NOMO-1 treated with DMSO at 0.1 percent for 48 hours (cell line): ENCODE results near the gene OR2F1.

Experiments used
- DNase-seq: peaks from one replicate; lab custom pipeline; 2025; ENCODE audit not compliant: unreplicated experiment; lab: John Stamatoyannopoulos, UW

OR2F1 gene, protein sequence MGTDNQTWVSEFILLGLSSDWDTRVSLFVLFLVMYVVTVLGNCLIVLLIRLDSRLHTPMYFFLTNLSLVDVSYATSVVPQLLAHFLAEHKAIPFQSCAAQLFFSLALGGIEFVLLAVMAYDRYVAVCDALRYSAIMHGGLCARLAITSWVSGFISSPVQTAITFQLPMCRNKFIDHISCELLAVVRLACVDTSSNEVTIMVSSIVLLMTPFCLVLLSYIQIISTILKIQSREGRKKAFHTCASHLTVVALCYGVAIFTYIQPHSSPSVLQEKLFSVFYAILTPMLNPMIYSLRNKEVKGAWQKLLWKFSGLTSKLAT

DNA sequence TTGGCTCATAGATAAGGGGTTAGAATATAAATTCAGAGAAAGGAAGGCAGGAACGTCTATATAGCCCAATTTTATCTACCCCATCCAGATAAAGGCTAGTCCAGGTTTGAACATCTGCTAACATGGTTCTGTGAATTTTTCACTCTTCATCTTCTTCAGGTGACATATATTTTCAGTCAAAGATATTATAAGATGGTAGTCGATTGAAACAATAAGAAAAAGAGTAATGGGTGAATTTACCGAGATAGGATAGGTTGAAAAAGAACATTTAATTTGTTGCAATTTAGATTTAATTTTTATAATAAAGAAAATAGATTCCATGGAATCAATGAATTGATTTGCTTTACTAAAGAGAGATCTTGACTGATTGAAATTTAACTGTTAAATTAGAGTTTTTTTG lies at the start of gene OR2F1:
Gene OR2F1, plus strand, starts transcription at position 301 of the 400 bp plus-strand sequence. CDS start 5,127 bp downstream, outside the sequence.
- no peak for DNase-seq

DNA sequence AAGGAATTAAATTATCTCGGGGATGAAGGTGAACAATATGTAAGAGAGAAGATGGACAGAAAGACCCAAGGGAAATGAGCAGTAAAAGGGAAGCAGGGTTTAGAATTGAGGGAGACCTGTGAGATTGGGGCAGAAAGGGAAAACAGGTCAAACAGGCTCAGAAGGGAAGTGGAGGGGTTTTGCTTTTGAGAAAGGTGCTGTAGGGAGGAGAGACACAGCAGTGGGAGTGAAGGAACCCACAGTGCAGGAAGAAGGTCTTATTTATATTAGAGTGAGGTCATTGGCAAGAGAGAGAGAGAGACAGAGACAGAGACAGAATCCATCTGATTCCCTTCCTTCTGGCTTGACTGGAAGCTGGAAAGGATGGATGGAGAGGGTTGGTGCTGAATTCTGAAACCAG lies 49.1 kb upstream of the OR2F1 start:
- DNase-seq = no peak

DNA sequence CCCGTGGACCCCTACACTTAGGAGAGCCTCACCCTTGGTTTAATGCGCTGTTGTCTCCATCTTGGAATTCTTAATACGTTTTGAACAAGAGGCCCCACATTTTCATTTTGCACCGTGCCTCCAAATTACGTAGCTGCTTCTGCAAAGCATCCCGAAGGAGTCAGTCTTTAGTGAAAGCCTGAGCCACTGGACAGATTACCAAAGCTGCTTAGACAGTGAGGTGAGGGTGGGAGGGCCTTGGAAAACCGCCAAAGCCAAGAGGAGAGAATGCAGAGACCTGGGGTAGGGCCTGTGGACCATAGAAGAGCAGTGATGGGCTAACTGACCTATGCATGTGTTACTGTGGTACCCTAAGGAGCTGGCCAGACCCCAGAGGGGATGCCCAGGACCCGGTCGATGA lies 48.5 kb upstream of the OR2F1 start:
- no peak for DNase-seq

DNA sequence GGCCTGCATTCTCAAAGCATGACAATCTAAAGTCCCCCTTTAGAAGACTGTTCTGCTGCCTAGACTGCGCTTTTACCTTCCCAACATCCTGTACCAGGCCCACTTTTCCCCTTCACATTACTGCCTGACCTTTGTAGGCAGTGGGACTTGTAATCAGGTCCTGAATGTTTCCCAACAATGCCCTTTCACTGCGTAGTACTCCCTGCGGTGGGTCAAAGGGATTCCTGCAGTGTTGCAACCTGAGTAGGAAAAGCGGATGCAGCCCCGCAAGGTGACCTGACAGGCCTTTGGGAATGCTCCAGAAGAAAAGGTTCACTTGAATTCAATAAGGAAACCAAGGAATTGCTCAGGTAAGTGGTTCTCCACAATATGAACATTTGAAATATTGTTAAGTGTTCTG lies 47.7 kb upstream of the OR2F1 start:
- no peak for DNase-seq

DNA sequence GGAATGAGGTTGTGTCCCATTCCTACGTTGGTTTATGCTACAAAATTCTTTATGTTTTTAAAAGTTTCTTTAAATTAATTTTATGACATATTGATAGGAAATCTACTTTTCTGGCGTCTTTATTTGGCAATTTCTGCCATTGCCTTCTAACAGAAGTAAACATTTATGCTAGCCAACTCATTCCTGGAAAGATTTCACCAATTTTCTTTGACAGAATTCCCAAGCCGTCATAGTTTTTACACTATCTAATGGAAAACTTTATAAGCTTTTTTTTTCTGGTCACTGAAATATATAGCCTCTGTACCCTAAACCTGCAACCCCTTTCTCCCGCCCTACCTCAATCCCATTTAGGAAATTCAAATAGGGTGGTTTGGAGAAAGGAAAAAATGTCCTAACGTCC lies 46.5 kb upstream of the OR2F1 start:
- no peak for DNase-seq

DNA sequence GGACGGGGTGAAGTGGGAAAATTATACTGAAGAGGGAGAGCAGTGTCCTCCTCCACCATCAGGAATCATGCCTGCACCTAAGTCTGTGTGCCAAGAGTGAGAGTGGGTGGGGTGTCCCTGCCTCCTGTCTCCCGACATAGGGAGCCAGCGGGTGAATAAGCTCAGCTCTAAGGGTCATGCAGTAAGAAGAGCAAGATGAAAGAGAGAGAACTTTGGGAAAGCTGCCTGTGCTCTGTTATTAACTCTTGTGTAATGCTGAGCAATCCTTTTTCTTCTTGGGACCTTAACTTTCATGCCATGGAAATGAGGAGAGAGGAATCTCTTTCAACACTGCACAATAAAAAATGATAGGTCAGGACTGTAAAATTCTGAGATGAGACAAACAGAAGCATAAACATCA lies 44.8 kb upstream of the OR2F1 start:
- no peak for DNase-seq

DNA sequence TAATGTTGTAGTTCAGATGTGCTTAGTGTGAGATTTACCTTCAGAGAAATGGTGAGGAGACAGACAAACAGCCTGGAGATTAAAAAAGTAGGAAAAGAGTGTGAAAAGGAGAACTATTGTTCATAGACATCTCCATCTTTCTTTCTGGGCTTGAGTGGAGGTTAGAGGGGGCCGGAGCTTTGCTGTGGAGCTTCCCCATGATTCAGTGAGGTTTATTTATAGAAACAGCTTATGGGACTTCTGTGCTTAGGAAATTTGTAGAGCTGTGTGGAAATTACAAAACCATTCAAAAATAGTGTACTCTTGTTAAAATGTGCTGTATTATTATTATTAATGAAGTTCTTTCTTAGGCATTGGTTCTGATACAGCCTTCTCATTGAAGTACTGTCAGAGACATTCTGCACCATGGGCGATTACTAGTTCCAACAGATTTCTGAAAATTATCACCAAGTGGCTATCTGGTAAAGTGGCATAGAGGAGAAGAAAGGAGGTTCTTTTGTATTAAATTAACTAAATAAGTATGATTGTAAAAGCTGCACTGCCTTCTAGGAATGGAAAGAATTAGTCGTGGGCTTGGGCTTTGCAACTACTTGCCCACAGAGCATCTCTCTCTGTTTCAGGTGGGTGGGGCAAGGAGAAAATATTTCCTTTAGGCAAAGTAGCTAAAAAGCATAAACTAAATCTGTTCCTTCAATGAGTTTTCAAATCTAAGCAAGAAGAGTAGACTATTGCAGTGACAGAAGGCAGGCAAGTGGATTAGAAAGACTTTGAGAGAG lies 44.0 kb upstream of the OR2F1 start:
- DNase-seq = no peak

DNA sequence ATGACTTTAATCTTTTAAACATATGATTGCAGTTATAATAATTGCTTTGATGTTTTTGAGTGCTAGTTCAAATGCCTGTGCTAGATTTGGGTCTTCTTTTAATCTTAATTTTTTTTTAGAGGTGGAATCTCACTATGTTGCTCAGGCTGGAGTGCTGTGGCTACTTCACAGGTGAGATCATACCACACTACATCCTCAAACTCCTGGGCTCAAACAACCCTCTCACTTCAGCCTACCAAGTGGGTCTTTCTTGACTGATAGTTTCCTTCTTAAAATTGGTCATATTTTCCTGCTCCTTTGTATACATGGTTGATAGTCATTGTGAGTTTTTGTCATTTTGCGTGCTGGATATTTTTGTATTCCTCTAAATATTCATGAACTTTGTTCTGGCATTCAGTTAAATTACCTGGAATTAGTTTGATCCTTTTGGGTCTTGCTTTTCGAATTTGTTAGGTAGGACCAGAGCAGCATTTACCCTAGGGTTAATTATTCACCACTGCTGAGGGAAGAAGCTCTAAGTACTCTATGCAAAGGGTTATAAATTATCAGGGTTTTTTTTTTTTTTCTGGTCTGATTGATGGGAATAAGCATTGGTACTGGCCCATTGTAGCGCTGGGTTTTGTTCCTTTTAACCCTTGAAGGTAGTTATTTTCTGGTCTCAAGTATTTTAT lies 40.6 kb upstream of the OR2F1 start:
- no peak for DNase-seq

DNA sequence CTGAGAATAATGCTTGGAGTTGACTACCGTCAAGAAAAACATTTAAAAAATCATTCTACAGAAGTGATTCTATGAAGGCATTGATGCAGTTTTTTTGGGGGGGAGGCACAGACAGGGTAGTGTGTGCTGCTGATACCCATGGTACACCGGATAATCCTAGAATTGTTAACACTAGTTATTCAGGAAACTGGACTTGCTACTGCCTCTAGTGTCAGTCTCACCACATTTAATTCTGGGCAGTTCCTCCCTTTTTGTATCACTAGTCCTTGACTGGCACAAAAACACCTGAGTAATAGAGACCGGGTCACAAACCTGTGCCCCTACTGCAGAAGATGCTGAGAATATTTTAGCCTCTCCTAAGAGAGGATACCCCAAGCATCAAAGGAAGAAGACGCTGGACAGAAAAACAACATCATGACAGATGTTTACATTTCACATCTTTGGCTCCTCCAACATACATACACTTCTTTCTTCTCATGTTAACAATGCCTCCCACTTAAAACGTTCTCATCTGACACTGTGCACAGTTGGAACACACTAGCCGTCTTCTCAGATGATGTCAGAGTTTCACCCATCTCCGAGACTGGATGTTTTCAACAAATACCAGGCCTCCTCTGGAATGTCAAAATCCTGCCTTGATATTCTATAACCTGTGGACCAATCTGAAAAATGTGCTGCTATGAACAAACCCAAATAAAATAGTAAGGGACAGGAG lies 39.5 kb upstream of the OR2F1 start:
- no peak for DNase-seq

DNA sequence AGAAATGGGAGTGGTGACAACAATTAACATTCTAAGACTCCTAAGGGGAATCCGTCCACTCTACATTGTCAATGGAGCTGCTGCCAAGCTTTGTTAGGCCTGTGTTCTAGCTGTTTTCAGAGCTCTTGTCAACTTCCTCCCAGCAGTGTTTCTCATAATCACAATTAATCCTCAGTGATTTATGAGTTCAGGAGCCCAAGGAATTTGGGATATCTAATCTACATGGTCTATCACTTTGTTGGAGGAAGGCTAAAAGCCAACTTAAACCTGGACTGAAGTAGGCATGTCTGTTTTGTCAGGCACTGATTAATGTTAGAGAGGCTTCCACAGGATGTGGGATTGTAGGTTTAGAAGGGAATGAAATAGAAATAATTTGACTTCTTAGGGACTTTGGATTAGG lies 29.8 kb upstream of the OR2F1 start:
- DNase-seq = no peak

DNA sequence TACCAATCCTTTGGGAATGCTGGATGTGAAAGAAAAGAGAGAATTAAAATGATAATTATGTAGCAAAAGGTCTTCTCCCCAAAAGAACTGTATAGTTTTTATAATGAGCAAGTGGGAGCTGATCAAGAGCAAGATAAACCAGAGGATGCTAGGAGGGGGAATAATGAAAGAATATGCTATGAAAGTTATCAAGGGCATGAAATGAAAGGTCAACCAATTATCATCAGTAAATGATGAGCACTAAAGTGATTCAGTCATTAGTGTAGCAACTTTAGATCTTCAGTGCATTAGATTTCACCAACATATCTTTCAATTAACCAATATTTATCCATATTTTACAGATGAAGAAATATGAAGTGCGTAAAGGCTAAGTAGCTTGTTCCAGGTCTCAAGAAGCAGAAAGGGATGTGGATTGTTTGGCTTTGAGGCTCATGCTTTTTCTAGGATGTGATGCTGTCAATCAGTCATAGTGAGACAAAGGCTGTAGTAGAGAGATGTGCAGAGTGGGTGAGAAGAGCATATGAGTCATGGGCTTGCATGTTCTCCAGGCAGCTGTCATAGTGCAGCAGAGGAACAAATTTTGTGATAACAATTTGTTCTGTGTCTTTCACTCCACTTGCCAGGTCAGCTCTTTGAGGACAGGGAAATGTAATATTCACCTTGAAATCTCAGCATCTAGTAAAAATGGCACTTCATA lies 25.3 kb upstream of the OR2F1 start:
- no peak for DNase-seq

DNA sequence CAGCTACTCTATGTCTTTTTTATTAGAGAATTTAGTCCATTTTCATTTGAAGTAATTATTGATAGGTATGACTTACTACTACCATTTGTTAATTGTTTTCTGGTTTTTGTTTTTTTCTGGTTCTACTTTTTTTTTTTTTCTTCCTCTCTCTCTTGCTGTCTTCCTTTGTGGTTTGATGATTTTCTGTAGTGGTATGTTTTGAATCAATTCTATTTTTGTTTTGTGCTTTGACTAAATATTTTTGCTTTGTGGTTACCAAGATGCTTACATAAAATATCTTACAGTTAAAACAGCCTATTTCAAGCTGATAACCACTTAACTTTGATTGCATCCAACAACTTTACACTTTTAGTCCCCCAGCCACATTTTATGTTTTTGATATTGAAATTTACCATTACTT lies 22.9 kb upstream of the OR2F1 start:
- DNase-seq = no peak

DNA sequence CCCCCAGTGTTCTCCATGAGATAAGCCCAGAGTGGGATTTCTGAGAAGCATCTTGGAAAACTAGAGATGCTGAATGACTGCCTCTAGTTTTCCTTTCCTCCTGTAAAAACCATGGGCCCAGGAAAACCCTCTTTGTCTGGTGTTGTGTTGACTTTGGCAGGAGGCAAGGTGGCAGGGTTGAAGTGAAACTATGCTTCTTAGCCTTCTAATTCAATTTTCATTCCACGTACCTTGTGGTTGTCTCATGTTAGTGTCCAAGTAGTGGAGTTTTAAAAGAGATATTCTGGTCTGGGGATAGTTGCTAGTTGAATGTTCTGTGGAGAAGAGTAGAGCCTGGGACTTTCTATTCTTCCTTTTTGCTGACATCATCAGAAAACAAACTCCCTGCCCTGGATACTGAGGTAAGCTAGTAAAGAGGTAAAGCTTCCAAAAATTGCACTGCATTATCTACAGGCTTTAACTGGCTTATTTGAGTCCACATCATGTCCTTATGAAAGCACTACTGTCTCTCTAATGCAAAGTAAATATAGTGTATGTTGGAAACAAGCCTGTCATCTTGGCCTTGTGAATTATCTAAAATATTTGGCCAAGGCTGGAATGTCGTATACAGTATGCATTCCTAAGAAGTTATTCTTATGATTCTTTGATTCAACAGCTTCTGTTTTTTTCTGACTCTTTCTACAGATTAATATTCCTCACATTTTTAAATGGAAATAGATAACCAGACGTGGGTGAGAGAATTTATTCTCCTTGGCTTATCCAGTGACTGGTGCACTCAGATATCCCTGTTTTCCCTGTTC lies 19.9 kb upstream of the OR2F1 start, which contains the start of gene OR2F2:
Gene OR2F2, plus strand, starts transcription at position 708 of the 800 bp plus-strand sequence. Its CDS starts 0 bp downstream, at position 708.
- DNase-seq = no peak

DNA sequence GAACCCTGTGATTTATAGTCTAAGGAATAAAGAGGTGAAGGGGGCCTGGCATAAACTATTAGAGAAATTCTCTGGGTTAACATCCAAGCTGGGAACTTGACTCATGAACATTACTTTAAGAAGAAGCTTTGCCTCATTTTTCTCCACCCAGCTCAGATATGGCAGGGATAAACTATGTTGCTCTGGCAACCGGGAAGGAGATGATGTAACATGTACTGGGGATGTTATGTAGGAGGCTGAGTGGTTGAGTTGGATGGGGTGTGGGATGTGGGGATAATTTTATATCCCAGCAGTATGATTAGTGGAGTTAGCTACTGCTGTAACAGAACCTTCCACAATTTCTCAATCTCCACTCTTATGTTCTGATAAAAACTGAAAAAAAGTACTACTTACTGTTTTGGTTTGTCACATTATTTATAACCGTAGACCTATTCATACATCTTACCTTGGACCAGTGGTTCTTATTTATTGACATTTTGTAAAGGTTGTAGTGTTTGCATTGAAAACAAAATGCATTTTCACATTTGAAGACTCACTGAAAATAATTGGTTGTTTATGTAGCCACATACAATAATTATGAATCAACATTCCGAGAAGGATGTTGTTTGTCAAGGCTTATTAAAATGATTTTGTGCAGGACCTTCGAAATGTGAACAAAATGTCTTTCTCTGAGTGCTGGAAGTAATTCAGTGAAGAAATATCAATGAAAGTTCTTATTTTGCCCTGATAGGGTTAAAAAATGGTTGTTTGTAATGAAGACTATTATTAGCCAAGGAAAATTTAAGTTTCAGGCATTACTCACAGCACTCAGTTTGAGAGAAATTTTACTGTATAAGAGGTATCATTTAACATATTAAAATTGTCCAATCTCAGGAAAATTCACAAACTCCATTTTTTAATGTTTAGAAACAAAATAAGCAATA lies 18.3 kb upstream of the OR2F1 start:
- DNase-seq = no peak

DNA sequence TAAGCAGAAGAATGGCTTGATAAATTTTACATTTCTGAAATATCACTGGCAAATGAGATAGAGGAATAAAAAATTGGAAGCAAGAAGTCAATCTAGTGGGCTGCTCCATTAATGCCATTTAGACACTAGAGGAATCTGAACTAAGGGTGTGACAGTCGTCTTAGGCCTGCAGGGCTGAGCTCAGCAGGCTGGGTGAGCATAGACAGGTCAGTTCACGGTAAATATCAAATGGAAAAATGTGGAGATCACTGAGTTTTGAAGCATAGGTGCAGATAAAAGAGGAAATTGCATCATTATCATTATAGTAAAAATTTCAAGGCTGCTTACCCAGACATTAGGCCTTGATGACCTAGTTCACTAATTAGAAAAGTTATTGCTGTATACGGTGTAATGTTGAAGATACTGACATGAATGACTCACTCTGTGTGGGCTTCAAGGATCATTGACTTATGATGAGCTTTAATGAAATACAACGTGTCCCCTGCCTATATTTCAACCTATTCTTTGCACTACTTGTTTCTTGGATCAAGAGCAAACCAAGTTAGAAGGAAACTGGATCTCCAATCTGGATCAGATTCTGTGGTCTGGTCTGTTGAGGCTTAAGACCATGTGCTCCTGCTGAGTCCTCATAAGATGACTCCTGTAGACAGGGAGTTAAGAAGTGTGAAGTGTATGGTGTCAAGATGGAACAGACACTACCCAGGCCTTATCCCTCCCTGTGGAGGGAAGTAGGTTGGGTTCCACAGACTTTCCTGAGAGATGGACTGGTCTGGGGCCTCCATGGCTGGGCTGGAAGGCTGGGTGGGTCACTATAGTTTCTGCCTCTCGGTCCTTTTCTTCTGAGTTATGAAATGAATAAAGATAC lies 16.0 kb upstream of the OR2F1 start:
- no peak for DNase-seq

DNA sequence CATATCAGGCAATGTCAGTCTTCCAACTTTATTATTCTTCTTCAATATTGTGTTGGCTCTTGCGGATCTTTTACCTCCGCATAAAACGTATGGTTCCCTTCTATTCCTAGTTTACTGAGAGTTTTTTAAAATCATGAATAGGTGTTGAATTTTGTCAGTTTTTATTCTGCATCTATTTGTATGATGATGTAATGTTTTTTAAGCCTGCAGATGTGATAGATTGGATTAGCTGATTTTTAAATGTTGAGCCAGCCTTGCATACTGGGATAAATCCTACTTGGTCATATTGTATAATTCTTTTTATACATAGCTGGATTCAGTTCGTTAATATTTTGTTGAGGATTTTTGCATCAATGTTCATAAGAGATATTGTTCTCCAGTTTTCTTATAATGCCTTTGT lies 9.2 kb upstream of the OR2F1 start:
- no peak for DNase-seq

DNA sequence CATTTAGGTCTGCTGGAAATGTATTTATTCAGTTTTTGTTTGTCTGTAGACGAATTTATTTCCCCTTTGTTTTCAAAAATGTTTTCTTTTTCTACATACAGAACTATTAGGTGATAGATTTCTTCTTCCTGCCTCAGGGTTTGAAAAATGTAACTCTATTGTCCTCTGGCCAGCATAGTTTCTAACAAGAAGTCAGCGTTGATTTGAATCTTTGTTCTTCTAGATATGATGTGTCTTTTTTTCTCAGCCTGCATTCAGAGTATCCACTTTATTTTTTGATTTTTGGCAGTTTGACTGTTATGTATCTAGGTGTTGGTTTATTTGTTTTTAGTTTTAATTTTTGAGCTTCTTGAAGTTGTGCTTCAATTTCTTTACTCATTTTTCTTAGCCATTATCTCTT lies 7.5 kb upstream of the OR2F1 start:
- DNase-seq = no peak

DNA sequence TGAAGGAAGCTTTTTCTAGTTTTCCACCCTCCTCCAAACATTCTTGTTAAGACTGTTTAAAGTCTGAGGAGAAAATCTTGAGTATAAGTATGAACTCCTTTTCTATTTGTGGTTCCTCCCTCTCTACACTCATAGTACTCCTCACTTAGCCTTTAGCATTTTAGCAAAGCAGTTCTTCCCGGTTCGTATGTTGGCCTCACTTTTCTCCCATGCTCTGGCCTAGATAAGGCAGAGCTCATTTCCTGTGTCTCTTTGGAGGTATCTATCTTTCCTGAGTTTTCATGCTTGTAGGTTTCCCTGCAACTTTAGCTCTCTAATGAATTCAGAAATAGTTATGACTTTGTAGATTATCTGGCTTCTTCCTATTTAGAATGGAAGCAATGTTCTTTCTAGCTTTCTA lies 5.9 kb upstream of the OR2F1 start:
- no peak for DNase-seq
